K562 (cell line): ENCODE measurements around the gene MLLT6. TPM values are rescaled to one million over a fixed set of nuclear protein-coding genes. Genes with fewer than 3 reads are reported as not detected.

ENCODE experiments used
- ARID4B ChIP-seq: sonication (generic); formaldehyde crosslinking; IDR thresholded peaks from 2 replicates; pipeline ENCODE4 v1.8.0; 2022; ENCODE audit warnings: mild to moderate bottlenecking, missing genetic modification reagents
- ATF1 ChIP-seq, 2 experiments: fragments of 450-650 bp in 1 of 2; IDR thresholded peaks; 2 replicates each; pipeline ENCODE4 v1.6.1; 2016; ENCODE audit warnings: missing compliant biosample characterization in 1 of 2, missing genetic modification characterization in 1 of 2
- CXXC5 ChIP-seq: fragments of 250-450 bp; sonication (Bioruptor Pico); IDR thresholded peaks from 2 replicates; pipeline ENCODE4 v1.8.0; 2022; ENCODE audit warnings: inconsistent platforms, mild to moderate bottlenecking, moderate library complexity
- HDAC1 ChIP-seq, 2 experiments: fragments of 450-650 bp; IDR thresholded peaks; 2 replicates each; pipeline ENCODE4 v1.6.1; 2016 to 2017; ENCODE audit warnings: inconsistent platforms in 1 of 2, mild to moderate bottlenecking in 1 of 2, moderate library complexity in 1 of 2
- HDAC3 ChIP-seq: fragments of 450-650 bp; IDR thresholded peaks from 2 replicates; pipeline ENCODE4 v1.6.1; 2018; ENCODE audit warnings: borderline replicate concordance, mild to moderate bottlenecking, moderate library complexity; ENCODE audit not compliant: partially characterized antibody
- MNT ChIP-seq, 2 experiments: fragments of 450-650 bp; conservative IDR thresholded peaks; 2 replicates each; pipeline ENCODE4 v1.6.1; 2017; ENCODE audit warnings: mild to moderate bottlenecking in 2 of 2, moderate library complexity in 2 of 2
- PBX2 ChIP-seq, 2 experiments: IDR thresholded peaks in 1 of 2; conservative IDR thresholded peaks in 1 of 2; 2 replicates each; pipeline ENCODE4 v1.6.1; 2016; ENCODE audit warnings: low read depth in 2 of 2, mild to moderate bottlenecking in 1 of 2, missing compliant biosample characterization in 1 of 2, missing genetic modification characterization in 1 of 2, moderate library complexity in 1 of 2
- STAG1 ChIP-seq: sonication (generic); formaldehyde crosslinking; IDR thresholded peaks from 2 replicates; pipeline ENCODE4 v1.5.0; 2020; ENCODE audit warnings: missing genetic modification reagents, borderline replicate concordance
- ZNF586 ChIP-seq: fragments of 450-650 bp; formaldehyde crosslinking; conservative IDR thresholded peaks from 2 replicates; pipeline ENCODE4 v1.4.0; 2020; ENCODE audit warnings: mild to moderate bottlenecking, moderate library complexity
- polyA plus RNA-seq, 8 experiments: library from polyadenylated mRNA; depleted of rRNA in 4 of 8; stranded (reverse) in 5 of 8; unstranded in 3 of 8; fragments of >200 nt; fragmentation: Nextera tagmentation in 2 of 8; fragmentation: Illumina TruSeq in 1 of 8; extraction: Ambion mirVana in 2 of 8; extraction: Trizol in 1 of 8; gene quantifications; 2 replicates each; pipeline versions ENCODE4 v1.2.1 to v1.2.3, GENCODE V29; 2011 to 2014; ENCODE audit warnings: inconsistent platforms in 1 of 8, missing spikeins in 1 of 8
- total RNA-seq, 7 experiments: library from RNA; depleted of rRNA in 6 of 7; stranded (reverse); fragments of >200 nt in 6 of 7; fragmentation: Illumina TruSeq in 2 of 7; extraction: Trizol in 2 of 7; gene quantifications; 2 replicates each; pipeline versions ENCODE4 v1.2.1 to v1.2.3, GENCODE V29; 2011 to 2021; ENCODE audit warnings: low replicate concordance in 1 of 7

The MLLT6 gene
- total and polyA plus RNA-seq, 9 of the 15 experiments (the other 6 are each of a cell fraction or from before 2014, with no cell fraction given), result 3.1 to 71.7 (median 30.0) TPM

- TF ChIP-seq ZNF586 (no peak), CXXC5 (no peak), HDAC1 (IDR thresholded peaks at IDR 0.05) (peak; percentile 13 to 31; a peak in 2 of 4 replicates), PBX2 (CRISPR knock-in tag; IDR thresholded peaks at IDR 0.05; ENCODE audit: low read depth) (no peak), PBX2 (tag; conservative IDR thresholded peaks at IDR 0.05; ENCODE audit: low read depth) (no peak), MNT (conservative IDR thresholded peaks at IDR 0.05) (no peak), HDAC3 (no peak), ARID4B (no peak), ATF1 (CRISPR knock-in tag; IDR thresholded peaks at IDR 0.05) (no peak), ATF1 (tag; IDR thresholded peaks at IDR 0.05) (0 out of 2 replicates have a peak, but pooled peaks have one; percentile 12), STAG1 (CRISPR knock-in tag) (peak; percentile 77)
Measured at GRCh38 chr17:38667099-38667786, 37.8 kb upstream of the MLLT6 start (continued).
